GM12865 (cell line): Measurements from ENCODE around the gene PDIA4.

Experiments
- DNase-seq: peaks from one replicate; pipeline ENCODE4 v3.0.0; 2010; ENCODE audit warnings: low read depth
- H3K4me3 ChIP-seq: 2 replicates; pipeline ENCODE4 v1.5.1; 2011; ENCODE audit warnings: mild to moderate bottlenecking, low read depth, low read length, control low read depth
- TF ChIP-seq, protein P1 (sequence below): IDR thresholded peaks from 2 replicates; pipeline ENCODE4 v1.5.1; 2011; ENCODE audit warnings: low read length, control low read depth, low read depth, inconsistent platforms; ENCODE audit not compliant: insufficient read depth; ENCODE audit errors: missing control alignments

PDIA4 gene

DNA sequence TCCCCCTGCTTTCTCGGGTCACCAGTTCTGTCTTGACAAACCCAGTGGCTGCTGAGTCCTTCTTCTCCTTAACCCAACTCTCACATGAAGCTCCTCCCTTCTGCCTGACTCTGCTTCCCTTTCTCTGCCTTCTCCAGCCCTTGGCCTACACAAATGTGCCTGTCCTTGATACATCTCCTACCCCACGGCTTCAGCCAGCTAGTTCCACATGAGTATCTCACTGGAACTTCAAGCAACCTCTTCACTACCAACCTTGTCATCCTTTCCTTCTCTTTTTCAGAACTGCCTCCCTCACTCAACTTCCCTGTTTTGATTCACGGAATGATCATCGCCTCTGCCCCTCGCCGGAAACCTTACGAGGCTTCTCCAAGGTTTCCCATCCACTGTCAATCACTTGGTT is 55.9 kb downstream of the PDIA4 start:
- H3K4me3 ChIP-seq: no peak overlapping the region
- TF ChIP-seq, protein P1, sequence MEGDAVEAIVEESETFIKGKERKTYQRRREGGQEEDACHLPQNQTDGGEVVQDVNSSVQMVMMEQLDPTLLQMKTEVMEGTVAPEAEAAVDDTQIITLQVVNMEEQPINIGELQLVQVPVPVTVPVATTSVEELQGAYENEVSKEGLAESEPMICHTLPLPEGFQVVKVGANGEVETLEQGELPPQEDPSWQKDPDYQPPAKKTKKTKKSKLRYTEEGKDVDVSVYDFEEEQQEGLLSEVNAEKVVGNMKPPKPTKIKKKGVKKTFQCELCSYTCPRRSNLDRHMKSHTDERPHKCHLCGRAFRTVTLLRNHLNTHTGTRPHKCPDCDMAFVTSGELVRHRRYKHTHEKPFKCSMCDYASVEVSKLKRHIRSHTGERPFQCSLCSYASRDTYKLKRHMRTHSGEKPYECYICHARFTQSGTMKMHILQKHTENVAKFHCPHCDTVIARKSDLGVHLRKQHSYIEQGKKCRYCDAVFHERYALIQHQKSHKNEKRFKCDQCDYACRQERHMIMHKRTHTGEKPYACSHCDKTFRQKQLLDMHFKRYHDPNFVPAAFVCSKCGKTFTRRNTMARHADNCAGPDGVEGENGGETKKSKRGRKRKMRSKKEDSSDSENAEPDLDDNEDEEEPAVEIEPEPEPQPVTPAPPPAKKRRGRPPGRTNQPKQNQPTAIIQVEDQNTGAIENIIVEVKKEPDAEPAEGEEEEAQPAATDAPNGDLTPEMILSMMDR: no peak
- DNase-seq: no peak

DNA sequence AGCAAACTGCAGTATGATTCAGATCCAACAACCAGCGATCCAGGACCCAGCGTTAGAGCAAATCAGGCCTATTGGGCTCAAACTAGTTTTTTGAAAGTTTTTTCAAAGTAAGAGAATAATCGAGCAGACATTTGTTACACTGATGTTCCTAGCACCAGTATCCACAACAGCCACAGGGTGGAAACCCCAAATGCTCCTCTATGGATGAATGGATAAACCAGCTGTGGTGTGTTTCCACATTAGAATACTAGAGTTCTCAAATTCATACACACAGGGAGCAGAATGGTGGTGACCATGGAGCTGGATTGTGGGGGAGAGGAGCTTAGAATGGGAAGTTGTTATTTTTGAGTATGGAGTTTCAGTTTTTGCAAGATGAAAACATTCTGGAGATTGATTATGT is 60.7 kb downstream of the PDIA4 start:
- H3K4me3 ChIP-seq: no peak overlapping the region
- TF ChIP-seq, protein P1: no peak
- DNase-seq: no peak

DNA sequence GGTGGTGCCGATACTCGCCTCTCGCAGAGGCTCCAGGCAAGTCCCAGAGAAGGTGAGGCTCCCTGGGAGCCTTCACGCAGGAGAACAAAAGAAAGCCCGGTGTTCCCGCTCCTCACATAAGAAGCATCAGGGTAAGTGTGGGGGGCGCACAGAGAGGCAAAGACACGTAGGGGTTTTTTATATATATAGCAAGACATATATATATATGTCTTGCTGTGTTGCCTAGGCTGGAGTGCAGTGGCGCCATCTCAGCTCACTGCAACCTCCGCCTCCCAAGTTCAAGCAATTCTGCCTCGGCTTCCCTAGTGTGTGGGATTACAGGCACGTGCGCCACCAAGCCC is 61.3 kb downstream of the PDIA4 start:
- TF ChIP-seq, protein P1: no peak
- no peak overlapping the region for H3K4me3 ChIP-seq

DNA sequence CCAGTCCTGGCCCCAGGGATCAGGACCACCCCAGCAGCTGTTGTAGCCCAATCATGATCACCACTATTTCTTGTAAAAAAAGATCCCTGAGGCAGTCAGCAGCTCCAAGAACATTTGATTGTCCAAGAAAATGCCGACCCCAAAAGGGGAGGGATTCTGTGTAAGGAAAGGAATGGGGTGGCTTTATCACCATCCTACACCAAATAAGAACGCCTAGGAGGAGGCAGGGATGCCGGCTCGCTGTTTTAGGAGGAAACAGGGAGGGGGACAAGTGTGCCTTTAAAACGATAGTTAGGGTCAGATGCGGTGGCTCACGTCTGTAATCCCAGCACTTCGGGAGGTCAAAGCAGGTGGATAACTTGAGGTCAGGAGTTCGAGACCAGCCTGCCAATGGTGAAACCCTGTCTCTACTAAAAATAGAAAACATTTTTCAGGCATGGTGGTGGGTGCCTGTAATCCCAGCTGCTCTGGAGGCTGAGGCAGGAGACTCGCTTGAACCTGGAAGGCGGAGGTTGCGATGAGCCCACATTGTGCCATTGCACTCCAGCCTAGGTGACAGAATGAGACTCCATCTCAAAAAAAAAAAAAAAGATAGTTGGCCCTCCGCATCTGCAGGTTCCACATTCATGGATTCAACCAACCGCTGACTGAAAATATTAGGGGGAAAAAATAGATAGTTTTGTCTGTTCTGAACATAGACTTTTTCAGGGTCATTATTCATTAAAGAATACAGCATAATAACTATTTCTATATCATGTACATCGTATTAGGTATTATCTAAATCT is 63.6 kb downstream of the PDIA4 start:
- TF ChIP-seq, protein P1: no peak
- DNase-seq: no peak
- no peak overlapping the region for H3K4me3 ChIP-seq

More for the DNA sequence above, 61.3 kb downstream of the PDIA4 start:
- no peak for DNase-seq

DNA sequence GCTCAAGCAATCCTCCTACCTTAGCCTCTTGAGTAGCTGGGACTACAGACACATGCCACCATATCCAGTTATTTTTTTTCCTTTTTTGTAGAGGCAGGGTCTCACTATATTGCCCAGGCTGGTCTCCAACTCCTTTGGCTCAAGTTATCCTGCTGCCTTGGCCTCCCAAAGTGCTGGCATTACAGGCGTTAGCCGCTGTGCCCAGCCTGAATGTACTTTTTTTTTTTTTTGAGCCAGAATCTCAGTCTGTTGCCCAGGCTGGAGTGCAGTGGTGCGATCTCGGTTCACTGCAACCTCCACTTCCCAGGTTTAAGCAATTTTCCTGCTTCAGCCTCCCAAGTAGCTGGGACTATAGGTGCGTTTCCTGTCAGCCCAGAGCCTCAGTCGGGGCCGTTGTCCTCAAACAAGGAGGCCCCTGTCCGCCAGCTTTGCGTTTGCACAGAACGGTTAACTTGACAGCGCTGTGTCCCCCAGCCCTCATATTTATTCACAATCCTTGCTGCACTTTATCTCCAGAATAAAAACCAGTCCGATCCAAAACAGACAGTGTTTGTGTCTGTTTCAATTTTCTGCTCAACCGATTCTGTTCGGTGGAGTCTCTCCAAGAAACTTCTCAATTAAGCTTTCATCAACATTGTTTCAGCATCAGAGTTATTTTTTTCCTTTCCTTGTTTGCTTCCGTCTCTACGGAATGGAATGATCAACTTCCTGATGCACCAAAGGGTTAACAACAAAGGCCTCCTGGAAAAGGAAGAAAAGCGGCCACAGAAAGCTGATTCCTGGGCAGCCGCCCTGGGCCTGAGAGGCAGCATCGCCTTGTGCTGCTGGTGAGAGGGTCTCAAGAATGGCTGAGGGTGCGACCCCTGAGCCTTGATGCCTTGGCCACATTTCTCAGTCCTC is 64.5 kb downstream of the PDIA4 start:
- H3K4me3 ChIP-seq: peak overlapping the region; percentile 53; the same call in 1 of the 2 replicates
- no peak for DNase-seq
- TF ChIP-seq, protein P1: no peak

DNA sequence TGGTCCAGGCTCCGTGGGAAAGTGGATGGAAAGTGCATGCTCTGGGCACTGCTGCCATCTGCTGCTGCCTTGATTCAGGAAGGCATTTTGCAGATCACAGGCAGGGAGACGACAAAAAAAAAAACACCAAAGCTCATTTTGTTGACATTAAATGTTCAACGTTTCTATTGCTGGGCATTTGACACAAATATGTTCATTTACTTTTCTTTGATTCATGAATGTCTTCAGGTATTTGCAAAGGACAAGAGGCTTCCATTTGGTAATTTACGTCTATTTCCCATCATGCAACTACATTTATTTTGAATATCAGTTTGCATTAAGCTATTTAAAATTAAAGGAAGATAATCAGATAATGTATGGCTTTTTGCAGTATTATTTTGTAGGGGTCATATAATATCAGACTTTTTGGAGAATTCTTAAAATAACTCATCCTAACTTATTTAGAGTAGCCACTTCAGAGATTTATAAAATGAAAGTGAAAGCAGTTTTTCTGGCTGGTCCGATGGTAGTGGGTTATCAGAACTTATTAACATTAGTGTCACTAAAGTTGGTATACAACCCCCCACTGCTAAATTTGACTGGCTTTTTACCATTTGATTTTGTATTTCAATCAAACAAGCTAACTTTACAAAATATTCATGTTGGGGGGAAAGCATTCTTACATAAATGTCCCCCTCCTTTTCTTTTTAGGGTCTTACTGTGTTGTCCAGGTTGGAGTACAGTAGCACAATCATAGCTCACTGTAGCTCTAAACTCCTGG is 65.3 kb downstream of the PDIA4 start:
- peak; percentile 74 for DNase-seq
- TF ChIP-seq, protein P1: peak; percentile 75
- peak overlapping the region; percentile 53 for H3K4me3 ChIP-seq
